ENCODE data around the gene CELA3B.
A peak's percentile ranks its signal among the peaks of the same experiment; 100 is the strongest.
"Not testable (repeated sequence)": the region's sequence is repeated elsewhere in the genome, so short reads cannot be mapped to it uniquely, and the experiment has no call there.

The CELA3B gene

DNA sequence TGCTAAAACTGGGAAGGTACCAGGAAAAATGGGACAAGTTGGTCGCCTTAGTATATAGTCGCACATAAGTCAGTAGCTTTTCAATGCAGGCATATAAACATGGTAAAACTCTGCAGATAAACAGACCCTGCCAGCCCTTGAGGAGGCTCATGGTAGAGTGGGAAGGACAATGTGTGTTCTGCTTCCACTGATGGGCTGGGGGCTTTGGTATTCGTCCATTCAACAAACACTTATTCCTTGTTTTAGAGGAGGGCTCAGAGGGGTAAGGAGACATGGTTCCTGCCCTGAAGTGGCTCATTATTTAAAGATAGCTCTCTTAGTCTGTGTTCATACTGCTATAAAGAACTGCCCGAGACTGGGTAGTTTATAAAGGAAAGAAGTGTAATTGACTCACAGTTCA is 35.9 kb downstream of the CELA3B start:
- DNase-seq (ENCODE audit: low read depth) = not testable (repeated sequence)

DNA sequence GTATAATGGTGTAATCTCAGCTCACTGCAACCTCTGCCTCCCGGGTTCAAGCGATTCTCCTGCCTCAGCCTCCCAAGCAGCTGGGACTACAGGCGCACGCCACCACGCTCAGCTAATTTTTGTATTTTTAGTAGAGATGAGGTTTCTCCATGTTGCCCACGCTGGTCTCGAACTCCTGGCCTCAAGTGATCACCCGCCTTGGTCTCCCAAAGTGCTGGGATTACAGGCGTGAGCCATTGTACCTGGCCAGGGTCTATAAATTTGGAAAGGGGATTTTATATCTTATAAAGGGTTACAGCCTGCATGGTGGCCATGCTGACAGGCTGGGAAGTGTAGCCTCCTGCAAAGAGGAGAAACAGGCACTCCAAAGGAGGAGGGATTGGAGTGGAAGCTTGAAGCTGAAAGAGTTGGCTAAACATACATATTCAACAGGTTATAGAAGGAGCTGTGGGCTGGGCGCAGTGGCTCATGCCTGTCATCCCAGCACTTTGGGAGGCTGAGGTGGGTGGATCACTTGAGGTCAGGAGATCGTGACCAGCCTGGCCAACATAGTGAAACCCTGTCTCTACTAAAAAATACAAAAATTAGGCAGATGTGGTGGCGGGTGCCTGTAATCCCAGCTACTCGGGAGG is 37.9 kb downstream of the CELA3B start:
- DNase-seq (ENCODE audit: low read depth) = not testable (repeated sequence)

DNA sequence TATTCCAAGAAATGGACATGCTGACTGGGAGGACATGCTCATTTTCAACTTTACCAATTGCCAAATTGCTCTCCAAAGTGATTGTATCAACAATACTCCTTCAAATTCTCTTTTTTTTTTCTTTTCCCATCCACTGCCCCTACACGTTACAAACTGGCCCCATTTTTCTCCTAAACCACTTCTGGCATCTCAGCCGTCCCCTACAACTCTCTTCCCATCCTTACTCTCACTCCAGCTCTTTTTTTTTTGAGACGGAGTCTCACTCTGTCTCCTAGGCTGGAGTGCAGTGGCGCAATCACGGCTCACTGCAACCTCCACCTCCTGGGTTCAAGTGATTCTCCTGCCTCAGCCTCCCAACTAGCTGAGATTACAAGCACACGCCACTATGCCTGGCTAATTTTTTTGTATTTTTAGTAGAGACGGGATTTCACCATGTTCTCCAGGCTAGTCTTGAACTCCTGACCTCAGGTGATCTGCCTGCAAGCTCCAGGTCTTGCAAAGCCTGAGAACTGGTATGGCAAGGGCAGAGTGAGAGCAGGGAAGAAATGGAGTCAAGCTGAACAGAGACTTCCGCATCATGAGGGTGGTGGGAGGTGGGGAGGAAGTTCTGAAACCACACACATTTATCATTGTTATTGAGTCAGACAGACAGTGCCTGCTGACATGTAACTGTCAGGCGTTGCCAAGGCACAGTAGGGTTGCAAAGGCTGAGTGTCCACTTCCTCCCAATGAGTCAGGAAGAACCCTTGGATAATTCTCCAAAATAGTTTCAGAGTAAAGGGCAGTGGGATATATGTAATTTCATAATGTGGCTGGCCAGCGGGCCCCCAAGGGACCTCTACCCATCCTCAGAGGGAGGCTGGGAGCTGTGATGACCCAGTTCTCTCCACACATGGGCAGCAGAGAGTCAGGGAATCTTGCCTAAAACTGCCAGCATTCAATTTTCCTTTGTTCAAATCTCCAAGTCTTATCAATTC is 42.0 kb downstream of the CELA3B start:
- DNase-seq (ENCODE audit: low read depth) = peak; percentile 27

DNA sequence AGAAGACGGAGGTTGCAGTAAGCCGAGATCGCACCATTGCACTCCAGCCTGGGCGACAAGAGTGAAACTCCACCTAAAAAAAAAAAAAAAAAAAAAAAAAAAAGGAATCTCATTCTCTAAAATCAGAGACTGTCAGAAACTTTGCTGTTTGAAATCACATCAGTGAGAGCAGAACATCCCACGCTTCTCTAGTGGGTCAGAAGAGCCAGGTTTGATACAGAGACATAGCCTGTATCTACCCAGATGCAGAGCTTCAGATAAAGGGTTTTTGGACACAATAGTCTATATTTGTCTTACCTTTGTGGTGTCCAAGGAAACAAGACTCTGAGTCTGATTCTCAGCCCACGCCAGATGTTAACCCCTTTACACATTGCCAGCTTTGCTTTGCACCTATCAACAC is 44.2 kb downstream of the CELA3B start:
- no peak for DNase-seq (ENCODE audit: low read depth)

DNA sequence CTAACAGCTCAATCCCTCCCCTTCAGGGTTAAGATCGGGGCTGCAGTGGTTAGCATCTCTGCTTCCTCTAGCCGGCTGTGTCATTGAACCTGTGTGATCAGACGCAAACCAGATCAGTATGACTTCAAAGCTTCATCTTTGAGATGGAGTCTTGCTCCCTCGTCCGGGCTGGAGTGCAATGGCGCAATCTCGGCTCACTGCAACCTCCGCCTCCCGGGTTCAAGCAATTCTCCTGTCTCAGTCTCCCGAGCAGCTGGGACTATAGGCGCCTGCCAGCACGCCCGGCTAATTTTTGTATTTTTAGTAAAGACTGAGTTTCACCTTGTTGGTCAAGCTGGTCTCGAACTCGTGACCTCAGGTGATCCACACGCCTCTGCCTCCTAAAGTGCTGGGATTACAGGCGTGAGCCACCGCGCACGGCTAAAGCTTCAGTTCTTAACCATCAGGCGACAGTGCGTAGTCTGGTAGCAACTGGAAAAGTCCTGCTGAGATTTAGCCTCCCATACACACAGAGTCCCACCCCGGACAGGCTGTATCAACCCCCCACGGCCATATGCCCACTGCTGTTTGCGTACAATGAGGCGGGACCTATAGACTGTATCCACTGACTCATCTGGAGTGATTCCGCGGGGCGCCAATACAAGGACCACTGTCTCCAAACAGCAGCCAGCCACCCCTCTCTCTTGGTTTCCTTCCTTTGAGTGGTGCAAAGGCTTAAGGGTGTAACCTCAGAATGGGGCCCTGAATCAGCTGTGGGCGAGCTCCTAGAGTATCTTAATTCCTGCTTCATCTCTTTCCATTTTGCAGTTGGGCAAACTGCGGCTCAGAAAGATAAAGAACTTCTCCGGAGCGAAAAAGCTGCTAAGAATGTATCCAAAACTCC is 47.9 kb downstream of the CELA3B start:
- DNase-seq (ENCODE audit: low read depth) = peak; percentile 45

DNA sequence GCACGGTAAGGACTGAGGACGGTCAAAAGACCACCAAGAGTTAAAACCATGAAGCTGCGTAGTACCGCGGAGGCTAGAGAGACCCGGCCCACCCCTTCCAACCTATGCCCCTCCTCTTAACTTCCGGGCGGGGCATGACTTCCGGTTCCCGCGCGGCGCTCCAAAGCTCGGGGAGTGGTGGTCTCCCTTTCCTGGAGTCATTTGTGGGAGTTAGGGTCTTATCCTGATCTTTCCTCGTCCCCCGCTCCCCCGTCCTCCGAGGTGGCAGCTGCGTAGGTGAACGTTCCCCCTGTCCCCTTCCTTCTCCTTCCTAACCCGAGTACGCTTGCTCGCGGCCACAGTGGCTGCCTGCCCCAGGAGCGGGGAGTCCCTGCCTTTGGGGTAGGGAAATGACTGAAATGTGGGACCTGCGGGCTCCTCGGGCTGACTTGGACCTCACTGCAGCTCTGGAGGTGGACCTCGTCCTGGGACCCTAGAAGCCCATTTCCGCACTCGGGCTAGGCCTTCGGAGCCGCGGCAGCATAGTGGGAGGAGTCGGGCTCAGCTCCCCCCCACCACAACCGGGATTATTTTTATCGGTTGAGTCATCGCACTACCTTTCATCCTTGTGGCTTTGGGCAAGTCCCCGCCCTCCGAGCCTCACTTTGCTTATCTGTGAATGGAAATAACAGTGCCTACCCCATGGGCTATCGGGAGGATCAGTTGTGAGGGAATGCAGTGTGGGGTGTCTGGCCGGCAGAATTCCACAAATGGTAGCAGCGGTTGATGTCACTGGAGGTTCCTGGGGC is 48.7 kb downstream of the CELA3B start:
- DNase-seq (ENCODE audit: low read depth) = peak; percentile 81

DNA sequence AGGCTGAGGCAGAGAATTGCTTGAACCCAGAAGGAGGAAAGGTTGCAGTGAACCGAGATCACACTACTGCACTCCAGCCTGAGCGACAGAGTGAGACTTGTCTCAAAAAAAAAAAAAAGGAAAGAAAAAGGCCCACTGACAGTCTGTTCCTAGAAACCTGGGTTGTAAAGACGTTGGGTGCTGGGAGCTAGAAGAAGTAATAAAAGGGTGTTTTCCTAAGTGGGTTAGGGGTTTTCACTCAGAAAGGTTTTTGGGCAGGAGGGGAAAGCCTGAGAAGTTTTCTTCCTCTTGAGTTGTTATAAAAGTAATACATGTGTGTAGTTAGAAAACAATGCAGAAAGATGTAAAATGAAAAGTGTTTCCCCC is 50.1 kb downstream of the CELA3B start:
- no peak for DNase-seq (ENCODE audit: low read depth)

DNA sequence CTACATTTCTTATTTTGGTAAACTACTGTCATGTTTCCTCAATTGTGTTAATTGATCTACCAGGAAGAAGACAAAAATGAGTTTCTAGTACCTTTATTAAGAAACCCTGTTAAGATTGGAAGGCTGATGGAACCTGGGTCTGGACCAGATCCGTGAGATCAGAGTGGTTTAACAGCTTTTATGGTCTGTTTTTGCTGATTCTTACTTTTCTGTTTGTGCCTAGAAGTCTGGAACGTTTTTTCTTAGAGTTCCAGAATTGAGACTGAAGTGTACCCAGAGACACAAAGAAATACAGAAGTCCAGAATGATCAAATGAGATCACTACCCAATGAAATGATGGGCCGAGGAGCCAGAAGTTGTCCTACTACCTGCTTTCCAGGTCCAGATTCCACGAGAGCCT is 53.2 kb downstream of the CELA3B start:
- DNase-seq (ENCODE audit: low read depth) = no peak

DNA sequence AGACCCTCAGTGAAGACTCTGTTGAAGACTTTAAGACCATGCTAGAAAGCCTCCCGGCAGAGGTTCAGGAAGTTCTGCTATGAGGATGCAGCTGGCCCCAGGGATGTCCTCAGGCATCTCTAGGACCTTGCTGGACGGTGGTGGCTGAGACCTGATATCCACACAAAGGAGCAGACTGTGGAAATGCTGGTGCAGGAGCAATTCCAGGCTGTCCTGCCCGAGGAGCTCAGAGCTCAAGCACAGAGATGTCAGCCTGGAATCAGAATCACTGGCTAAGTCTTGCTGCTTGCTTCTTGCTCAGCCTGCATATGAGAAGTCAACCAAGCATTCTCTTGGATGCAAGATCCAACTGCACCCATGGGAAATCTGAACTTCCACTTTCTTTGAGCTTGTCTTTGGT is 53.7 kb downstream of the CELA3B start:
- no peak for DNase-seq (ENCODE audit: low read depth)

DNA sequence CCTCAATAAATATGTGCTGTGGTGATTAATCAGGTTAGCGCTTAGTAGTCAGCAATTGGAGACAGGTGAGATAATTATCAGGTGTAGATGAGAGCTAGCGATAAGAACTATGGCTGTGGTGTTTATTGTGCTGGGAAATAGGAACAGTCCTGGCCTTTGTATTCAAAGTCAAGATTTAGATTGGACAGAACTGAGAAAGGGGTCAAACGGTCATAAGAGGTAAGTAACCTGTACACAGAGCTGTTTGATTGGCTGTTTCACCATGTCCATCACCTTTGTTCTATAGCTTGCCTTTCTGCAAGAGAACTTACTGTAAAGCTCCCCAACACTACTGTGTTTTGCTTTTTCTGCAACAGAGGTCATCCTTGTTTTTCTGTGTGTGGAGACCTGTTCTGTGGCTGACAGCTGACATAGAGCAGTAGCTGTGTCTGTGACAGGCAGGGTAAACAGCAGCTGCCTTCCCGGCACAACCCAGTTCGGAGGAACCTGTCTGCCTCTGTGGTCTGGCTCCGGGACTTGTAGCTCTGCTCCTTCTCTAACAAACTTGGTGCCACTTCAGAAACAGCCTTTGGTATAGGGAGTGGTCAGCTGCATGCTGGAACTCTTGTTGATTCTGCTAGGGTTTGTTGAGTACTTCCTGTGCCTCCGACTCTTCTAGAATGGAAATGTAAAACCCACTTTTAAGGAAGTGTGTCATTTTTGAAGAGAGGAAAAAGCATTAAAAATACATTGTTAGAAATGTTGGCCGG is 54.6 kb downstream of the CELA3B start:
- DNase-seq (ENCODE audit: low read depth) = no peak

DNA sequence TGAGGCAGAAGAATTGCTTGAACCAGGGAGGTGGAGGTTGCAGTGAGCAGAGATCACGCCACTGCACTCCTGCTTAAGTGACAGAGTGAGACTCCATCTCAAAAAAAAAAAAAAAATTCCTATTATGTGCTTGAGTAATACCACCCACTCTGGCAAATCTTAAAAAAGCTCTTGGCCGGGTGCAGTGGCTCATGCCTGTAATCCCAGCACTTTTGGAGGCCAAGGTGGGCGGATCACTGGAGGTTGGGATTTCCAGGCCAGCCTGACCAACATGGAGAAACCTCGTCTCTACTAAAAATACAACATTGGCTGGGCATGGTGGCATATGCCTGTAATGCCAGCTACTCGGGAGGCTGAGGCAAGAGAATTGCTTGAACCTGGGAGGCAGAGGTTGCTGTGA is 58.0 kb downstream of the CELA3B start:
- DNase-seq (ENCODE audit: low read depth) = not testable (repeated sequence)

DNA sequence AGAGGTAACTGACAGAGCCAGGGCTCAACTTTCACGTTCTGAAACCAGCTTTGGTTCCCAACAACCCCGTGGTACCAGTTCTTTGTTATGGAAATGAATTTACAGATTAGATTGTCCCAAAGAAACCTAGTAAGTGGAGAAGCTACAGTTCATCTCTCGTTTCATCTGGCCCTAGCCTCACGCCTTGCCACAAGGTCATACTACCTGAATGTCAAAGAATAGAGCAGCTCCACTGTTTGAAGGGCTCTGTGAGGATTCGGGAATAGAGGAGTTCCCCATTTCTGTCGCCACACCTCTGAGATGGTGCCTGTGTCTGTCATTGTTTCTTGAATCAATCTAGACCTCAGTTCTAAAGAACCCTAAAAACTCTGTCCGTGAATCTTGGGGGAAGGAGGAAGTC is 60.7 kb downstream of the CELA3B start:
- DNase-seq (ENCODE audit: low read depth) = no peak

DNA sequence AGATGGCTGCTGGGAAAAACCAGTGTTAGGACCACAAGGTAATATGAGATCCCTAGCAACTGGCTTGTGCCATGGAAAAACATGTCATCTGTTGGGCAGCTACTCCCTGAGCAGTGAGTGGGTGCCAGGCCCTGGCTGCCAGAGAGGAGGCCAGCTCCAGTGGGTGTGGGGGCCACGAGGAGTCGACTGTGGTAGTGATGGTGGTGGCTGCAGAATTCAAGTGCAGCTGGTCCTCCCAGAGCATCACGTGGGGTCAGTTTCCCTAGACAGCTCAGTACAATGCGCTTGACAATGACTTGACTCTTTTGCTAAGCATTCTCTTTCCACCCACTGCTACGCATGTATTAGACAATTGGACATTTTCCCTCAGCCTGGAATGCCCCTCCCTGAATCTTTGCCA is 61.2 kb downstream of the CELA3B start:
- DNase-seq (ENCODE audit: low read depth) = no peak
